Subcutaneous abdominal adipose tissue (tissue), 5 donors: Measurements from ENCODE around the gene ECD.
A peak's percentile ranks its signal among the peaks of the same experiment; 100 is the strongest.

Experiments
- H3K27ac ChIP-seq: one replicate; pipeline ENCODE4 v1.7.0; 2013; ENCODE audit warnings: low read depth, mild to moderate bottlenecking, inconsistent platforms, low read length, moderate library complexity
- H3K27me3 ChIP-seq, 5 donors: one replicate each; pipeline ENCODE4 v1.7.0; 2013; ENCODE audit warnings: low read length in 5 of 5, inconsistent platforms in 1 of 5; ENCODE audit not compliant: control insufficient read depth in 5 of 5, insufficient read depth in 4 of 5
- H3K36me3 ChIP-seq, 5 donors: one replicate each; pipeline ENCODE4 v1.7.0; 2013; ENCODE audit warnings: low read length in 5 of 5; ENCODE audit not compliant: control insufficient read depth in 5 of 5, insufficient read depth in 5 of 5
- H3K4me1 ChIP-seq, 5 donors: one replicate each; pipeline ENCODE4 v1.7.0; 2013; ENCODE audit warnings: low read length in 5 of 5, mild to moderate bottlenecking in 3 of 5, moderate library complexity in 1 of 5; ENCODE audit not compliant: control insufficient read depth in 5 of 5, insufficient read depth in 5 of 5
- H3K4me3 ChIP-seq, 5 donors: one replicate each; pipeline ENCODE4 v1.7.0; 2013; ENCODE audit warnings: low read length in 5 of 5, low read depth in 1 of 5
- H3K9ac ChIP-seq, 5 donors: one replicate each; pipeline ENCODE4 v1.7.0; 2013; ENCODE audit warnings: low read length in 5 of 5, mild to moderate bottlenecking in 4 of 5, moderate library complexity in 3 of 5
- H3K9me3 ChIP-seq, 5 donors: one replicate each; pipeline ENCODE4 v1.7.0; 2013; ENCODE audit warnings: low read length in 5 of 5; ENCODE audit not compliant: control insufficient read depth in 5 of 5
- donor health status: healthy.
- donor health status: healthy.
- donor health status: healthy.
- donor health status: healthy.
- donor health status: healthy.

ECD gene

GRCh38 chr10:73190188-73190587 is 22.4 kb upstream of the ECD start:
- H3K27ac ChIP-seq = no peak overlapping the region
- no peaks in the 10 kb centered on the region for H3K9me3 ChIP-seq
- no peaks in the 10 kb centered on the region for H3K4me1 ChIP-seq
- no peak overlapping the region for H3K9ac ChIP-seq
- no peaks in the 10 kb centered on the region for H3K27me3 ChIP-seq
- H3K36me3 ChIP-seq = peaks cover 8 to 16% (median 12%) of the 10 kb centered on the region in 5 donors
- no peak overlapping the region for H3K4me3 ChIP-seq

GRCh38 chr10:73186266-73186665 is 18.5 kb upstream of the ECD start:
- Histone ChIP-seq H3K27ac (no peak overlapping the region), H3K4me3 (no peak overlapping the region), H3K36me3 (peaks cover 12 to 24% (median 14%) of the 10 kb centered on the region in 5 donors), H3K9ac (no peak overlapping the region), H3K4me1 (no peaks in the 10 kb centered on the region), H3K27me3 (no peaks in the 10 kb centered on the region), H3K9me3 (no peaks in the 10 kb centered on the region)

- H3K27ac ChIP-seq = no peak overlapping the region
- H3K4me1 ChIP-seq = no peaks in the 10 kb centered on the region
- H3K4me3 ChIP-seq = no peak overlapping the region
- H3K36me3 ChIP-seq = peaks cover 17 to 30% (median 28%) of the 10 kb centered on the region in 5 donors
- no peak overlapping the region for H3K9ac ChIP-seq
- no peaks in the 10 kb centered on the region for H3K9me3 ChIP-seq
- no peaks in the 10 kb centered on the region for H3K27me3 ChIP-seq
Measured at GRCh38 chr10:73183667-73184281, 16.0 kb upstream of the ECD start.

- Histone ChIP-seq H3K4me3 (no peak overlapping the region), H3K9ac (no peak overlapping the region), H3K36me3 (peaks cover 22 to 38% (median 29%) of the 10 kb centered on the region in 5 donors), H3K27me3 (no peaks in the 10 kb centered on the region), H3K9me3 (no peaks in the 10 kb centered on the region), H3K27ac (no peak overlapping the region), H3K4me1 (no peaks in the 10 kb centered on the region)
Measured at GRCh38 chr10:73182568-73182967, 14.8 kb upstream of the ECD start.

GRCh38 chr10:73174148-73174925 is 6.5 kb upstream of the ECD start:
- Histone ChIP-seq H3K27me3 (no peaks in the 10 kb centered on the region), H3K36me3 (peaks cover 11 to 31% (median 25%) of the 10 kb centered on the region in 5 donors), H3K4me3 (no peak overlapping the region), H3K4me1 (no peaks in the 10 kb centered on the region), H3K9ac (no peak overlapping the region), H3K27ac (no peak overlapping the region), H3K9me3 (no peaks in the 10 kb centered on the region)

GRCh38 chr10:73172867-73173266 is 5.1 kb upstream of the ECD start:
- Histone ChIP-seq H3K36me3 (peaks cover 11 to 23% (median 21%) of the 10 kb centered on the region in 5 donors), H3K4me1 (peaks cover 3 to 8% (median 8%) of the 10 kb centered on the region in 5 donors), H3K9me3 (no peaks in the 10 kb centered on the region), H3K27ac (no peak overlapping the region), H3K4me3 (no peak overlapping the region), H3K9ac (no peak overlapping the region), H3K27me3 (no peaks in the 10 kb centered on the region)

GRCh38 chr10:73169320-73169719 is 1.5 kb upstream of the ECD start:
- H3K9me3 ChIP-seq = no peaks in the 10 kb centered on the region
- H3K27ac ChIP-seq = no peak overlapping the region
- H3K36me3 ChIP-seq = peaks cover 0 to 7% (median 0%) of the 10 kb centered on the region in 5 donors
- no peak overlapping the region for H3K9ac ChIP-seq
- H3K27me3 ChIP-seq = no peaks in the 10 kb centered on the region
- H3K4me1 ChIP-seq = peaks cover 3 to 24% (median 17%) of the 10 kb centered on the region in 5 donors
- no peak overlapping the region for H3K4me3 ChIP-seq

- Histone ChIP-seq H3K9me3 (no peaks in the 10 kb centered on the region), H3K27ac (peak overlapping the region; percentile 99), H3K4me1 (peaks cover 3 to 24% (median 21%) of the 10 kb centered on the region in 5 donors), H3K4me3 (peak overlapping the region; percentile 87 to 95 (median 91)), H3K36me3 (peaks cover 2 to 9% (median 3%) of the 10 kb centered on the region in 5 donors), H3K27me3 (no peaks in the 10 kb centered on the region), H3K9ac (peak overlapping the region; percentile 75 to 100 (median 95))
Measured at GRCh38 chr10:73168465-73168803, 626 bp upstream of the ECD start.

- Histone ChIP-seq H3K4me3 (peak overlapping the region; percentile 87 to 95 (median 90)), H3K9ac (peak overlapping the region; percentile 94 to 100 (median 100)), H3K4me1 (peaks cover 3 to 33% (median 21%) of the 10 kb centered on the region in 5 donors)
Measured at GRCh38 chr10:73167458-73167782, 388 bp downstream of the ECD start.

GRCh38 chr10:73166972-73167371 is 836 bp downstream of the ECD start:
- H3K9me3 ChIP-seq = no peaks in the 10 kb centered on the region
- peaks cover 9 to 18% (median 14%) of the 10 kb centered on the region in 5 donors for H3K36me3 ChIP-seq
- H3K4me1 ChIP-seq = peaks cover 3 to 34% (median 23%) of the 10 kb centered on the region in 5 donors
- H3K27ac ChIP-seq = peak overlapping the region; percentile 99
- H3K27me3 ChIP-seq = no peaks in the 10 kb centered on the region
- peak overlapping the region; percentile 87 to 95 (median 90) for H3K4me3 ChIP-seq
- peak overlapping the region in 4 of 5 donors; percentile 94 to 100 (median 98) for H3K9ac ChIP-seq

More at GRCh38 chr10:73167458-73167782, 388 bp downstream of the ECD start:
- H3K9me3 ChIP-seq = no peaks in the 10 kb centered on the region
- H3K27me3 ChIP-seq = no peaks in the 10 kb centered on the region
- H3K27ac ChIP-seq = peak overlapping the region; percentile 99
- peaks cover 7 to 14% (median 10%) of the 10 kb centered on the region in 5 donors for H3K36me3 ChIP-seq
